K562 (cell line): ENCODE data around the gene RNF4. TPM values are rescaled to one million over a fixed set of nuclear protein-coding genes. Genes with fewer than 3 reads are reported as not detected.

Experiments
- ASH1L ChIP-seq: fragments of 450-650 bp; IDR thresholded peaks from 2 replicates; pipeline ENCODE4 v1.6.1; 2018; ENCODE audit warnings: borderline replicate concordance, mild to moderate bottlenecking, low read depth; ENCODE audit not compliant: partially characterized antibody
- BRF2 ChIP-seq: IDR thresholded peaks from 3 replicates; pipeline ENCODE4 v1.6.1; 2011; ENCODE audit warnings: borderline replicate concordance, mild to moderate bottlenecking; ENCODE audit not compliant: insufficient read length, insufficient read depth
- CHD7 ChIP-seq: fragments of 200-600 bp; sonication (generic); IDR thresholded peaks from one replicate; pipeline ENCODE4 v1.6.1; 2012; ENCODE audit warnings: mild to moderate bottlenecking, low read depth, low read length, inconsistent platforms
- RBM25 ChIP-seq: fragments of 200-400 bp; formaldehyde crosslinking; IDR thresholded peaks from 2 replicates; pipeline ENCODE4 v1.6.1; 2018; ENCODE audit warnings: low read length, low read depth, moderate library complexity; ENCODE audit not compliant: severe bottlenecking
- SMARCB1 ChIP-seq: IDR thresholded peaks from 2 replicates; pipeline ENCODE4 v1.6.1; 2011; ENCODE audit warnings: improper control_type of control experiment, low read depth; ENCODE audit not compliant: insufficient read length
- THAP12 ChIP-seq: fragments of 250-450 bp; sonication (Bioruptor Pico); IDR thresholded peaks from 2 replicates; pipeline ENCODE4 v1.9.0; 2021; ENCODE audit warnings: mild to moderate bottlenecking, inconsistent platforms
- ZBTB9 ChIP-seq: fragments of 450-650 bp; formaldehyde crosslinking; IDR thresholded peaks from 2 replicates; pipeline ENCODE4 v1.4.0; 2020; ENCODE audit warnings: mild to moderate bottlenecking, moderate library complexity
- ZNF12 ChIP-seq: sonication (generic); formaldehyde crosslinking; IDR thresholded peaks from 2 replicates; pipeline ENCODE4 v1.4.0; 2020; ENCODE audit warnings: mild to moderate bottlenecking, missing genetic modification reagents
- ZNF384 ChIP-seq: IDR thresholded peaks from 2 replicates; pipeline ENCODE4 v1.6.1; 2012; ENCODE audit warnings: low read depth, low read length, improper control_type of control experiment
- ZNF778 ChIP-seq: fragments of 450-650 bp; formaldehyde crosslinking; IDR thresholded peaks from 2 replicates; pipeline ENCODE4 v1.4.0; 2020; ENCODE audit warnings: mild to moderate bottlenecking, moderate library complexity
- polyA plus RNA-seq, 8 experiments: library from polyadenylated mRNA; depleted of rRNA in 4 of 8; stranded (reverse) in 5 of 8; unstranded in 3 of 8; fragments of >200 nt; fragmentation: Nextera tagmentation in 2 of 8; fragmentation: Illumina TruSeq in 1 of 8; extraction: Ambion mirVana in 2 of 8; extraction: Trizol in 1 of 8; gene quantifications; 2 replicates each; pipeline versions ENCODE4 v1.2.1 to v1.2.3, GENCODE V29; 2011 to 2014; ENCODE audit warnings: inconsistent platforms in 1 of 8, missing spikeins in 1 of 8
- total RNA-seq, 7 experiments: library from RNA; depleted of rRNA in 6 of 7; stranded (reverse); fragments of >200 nt in 6 of 7; fragmentation: Illumina TruSeq in 2 of 7; extraction: Trizol in 2 of 7; gene quantifications; 2 replicates each; pipeline versions ENCODE4 v1.2.1 to v1.2.3, GENCODE V29; 2011 to 2021; ENCODE audit warnings: low replicate concordance in 1 of 7

The RNF4 gene
- total and polyA plus RNA-seq, 9 of the 15 experiments (the other 6 are each of a cell fraction or from before 2014, with no cell fraction given): 19.2 to 59.3 (median 44.8) TPM

- TF ChIP-seq THAP12 (CRISPR knock-in tag) (peak; percentile 43; the same call in 1 of the 2 replicates), CHD7 (no peak), ZNF778 (CRISPR knock-in tag) (no peak), ASH1L (peak; percentile 81), ZNF384 (no peak), ZNF12 (CRISPR knock-in tag) (no peak), RBM25 (peak; percentile 9), BRF2 (no peak), ZBTB9 (no peak; the same call in 1 of the 2 replicates), SMARCB1 (no peak)
Observed at GRCh38 chr4:2468456-2469191, at the start of gene RNF4 (continued).
